IPS DF 4.7 (cell line): ENCODE results near the gene FAM13B.
"Not testable (repeated sequence)": the region's sequence is repeated elsewhere in the genome, so short reads cannot be mapped to it uniquely, and the experiment has no call there.

Experiments
- DNase-seq: peaks from one replicate; pipeline ENCODE4 v3.0.0-alpha.2; 2013; ENCODE audit warnings: low spot score; ENCODE audit errors: extremely low read depth

Gene FAM13B

DNA sequence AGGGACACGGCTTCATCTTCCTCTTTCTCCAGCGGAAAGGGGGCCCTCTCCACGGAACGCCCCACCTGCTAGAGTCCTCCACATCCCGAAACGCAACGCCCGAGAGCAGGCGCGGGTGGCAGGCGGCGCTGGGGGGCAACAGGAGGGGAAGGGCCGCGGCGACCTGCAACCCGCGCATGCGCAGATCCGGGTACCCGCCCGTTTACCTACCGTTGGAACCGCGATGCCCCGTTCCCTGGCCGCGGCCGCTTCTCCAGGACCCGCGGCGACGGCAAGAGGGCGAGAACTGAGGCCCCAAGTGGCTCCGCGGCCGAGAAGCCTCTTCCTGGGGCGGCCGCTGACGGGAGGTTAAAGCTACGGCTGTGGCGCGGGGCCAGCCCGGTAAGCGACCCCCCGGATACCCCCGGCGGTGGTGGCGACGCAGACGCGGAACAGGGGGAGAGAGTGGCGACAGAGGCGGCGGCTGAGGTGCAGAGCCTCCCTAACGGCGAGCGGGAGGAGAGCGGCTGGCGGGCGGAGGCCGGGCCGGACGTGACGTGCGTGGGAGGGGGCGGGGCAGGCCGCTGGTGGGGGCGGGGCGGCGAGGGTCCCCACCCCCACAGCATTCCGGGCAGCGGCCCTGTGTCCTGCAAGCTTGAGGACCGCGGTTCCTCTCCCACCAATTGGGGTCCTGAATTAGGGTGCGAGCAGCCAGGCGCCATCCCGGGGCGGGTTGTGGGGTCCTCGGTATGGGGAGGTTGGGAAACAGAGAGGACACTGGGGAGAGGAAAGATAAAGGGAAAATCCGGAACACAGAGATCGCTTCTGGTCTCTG lies at the start of gene FAM13B:
Gene FAM13B (minus strand): TSS at position 508 of the 814 bp plus-strand sequence. CDS start 13,968 bp downstream, outside the sequence.
- no peak for DNase-seq

DNA sequence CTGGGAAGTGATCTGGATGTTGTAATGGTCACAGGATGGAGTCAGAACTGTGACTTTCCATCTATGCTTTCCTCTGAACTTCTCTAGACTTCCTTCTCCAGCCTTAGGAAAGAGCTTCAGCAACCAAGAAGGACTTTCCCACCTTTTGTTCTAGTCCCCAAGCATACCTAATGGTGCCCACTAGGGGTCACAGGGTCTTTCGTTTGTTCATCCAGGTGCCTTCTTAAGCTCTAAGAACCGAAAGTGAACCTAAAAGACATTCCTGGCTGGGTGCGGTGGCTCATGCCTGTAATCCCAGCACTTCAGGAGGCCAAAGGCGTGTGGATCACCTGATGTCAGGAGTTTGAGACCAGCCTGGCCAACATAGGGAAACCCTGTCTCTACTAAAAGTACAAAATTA lies 49.2 kb upstream of the FAM13B start:
- DNase-seq: no peak

DNA sequence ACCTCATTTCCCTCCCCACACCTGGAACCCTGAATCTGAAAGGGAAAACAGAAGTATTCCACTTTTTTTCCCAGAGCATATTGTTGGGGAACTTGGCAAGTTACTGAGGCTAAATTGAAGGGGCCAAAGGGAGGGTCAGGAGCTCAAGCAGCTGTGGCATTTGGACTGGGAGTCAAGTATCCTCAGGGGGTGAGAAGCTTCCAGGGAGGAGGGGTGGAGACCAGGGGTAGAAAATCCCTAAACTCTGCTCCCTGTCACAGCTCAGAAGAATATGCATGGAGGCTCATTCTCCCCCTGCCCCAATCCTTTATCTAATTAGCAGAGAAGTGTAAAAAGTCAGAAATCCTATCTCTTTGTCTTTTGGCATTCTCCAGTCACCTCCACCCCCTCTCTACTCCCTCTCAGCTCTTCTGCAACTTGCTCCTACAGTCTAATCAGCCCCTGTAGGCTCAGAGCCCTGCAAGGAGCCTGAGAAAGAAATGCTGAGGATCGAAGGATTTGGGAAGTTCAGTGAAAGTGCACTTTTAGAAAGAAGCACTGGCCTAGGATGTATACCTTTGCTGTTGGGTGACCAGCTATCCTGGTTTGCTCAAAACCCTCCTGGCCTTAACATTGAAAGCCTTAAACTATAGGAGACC lies 45.2 kb upstream of the FAM13B start:
- DNase-seq: no peak

DNA sequence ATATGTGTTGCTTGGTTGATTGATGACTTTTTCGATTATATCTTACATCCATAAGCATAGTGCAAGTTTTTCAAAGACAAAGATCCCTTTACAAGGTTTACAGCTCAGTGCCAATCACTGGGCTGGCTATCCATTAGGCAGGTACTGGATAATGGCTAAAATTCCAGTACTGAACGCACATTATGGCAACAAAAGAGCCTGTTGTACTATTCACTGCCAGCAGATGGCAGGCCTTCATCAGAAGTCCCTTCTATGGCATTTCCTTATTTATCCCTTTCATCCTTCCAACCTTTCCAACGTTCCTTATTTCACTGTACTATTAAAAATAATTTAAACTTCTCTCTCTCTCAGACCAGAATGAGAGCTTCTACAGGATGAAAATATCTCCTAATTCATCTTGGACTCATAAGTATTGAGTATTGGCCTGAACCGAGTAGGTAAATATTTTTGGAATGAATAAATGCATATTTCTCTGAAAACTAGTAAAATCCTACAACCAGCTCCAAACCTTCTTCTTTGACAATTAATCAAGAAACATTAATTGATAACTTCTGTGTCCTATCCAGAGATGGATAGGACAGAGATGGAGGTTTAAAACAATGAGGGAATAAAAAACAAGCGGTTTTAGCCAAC lies 44.3 kb upstream of the FAM13B start:
- DNase-seq: no peak

DNA sequence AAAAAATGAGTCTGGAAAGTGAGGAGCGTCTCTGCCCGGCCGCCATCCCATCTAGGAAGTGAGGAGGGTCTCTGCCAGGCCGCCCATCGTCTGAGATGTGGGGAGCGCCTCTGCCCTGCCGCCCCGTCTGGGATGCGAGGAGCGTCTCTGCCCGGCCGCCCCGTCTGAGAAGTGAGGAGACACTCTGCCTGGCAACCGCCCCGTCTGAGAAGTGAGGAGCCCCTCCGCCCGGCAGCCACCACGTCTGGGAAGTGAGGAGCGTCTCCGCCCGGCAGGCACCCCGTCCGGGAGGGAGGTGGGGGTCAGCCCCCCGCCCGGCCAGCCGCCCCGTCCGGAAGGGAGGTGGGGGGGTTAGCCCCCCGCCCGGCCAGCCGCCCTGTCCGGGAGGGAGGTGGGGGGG lies 37.1 kb upstream of the FAM13B start:
- not testable (repeated sequence) for DNase-seq

DNA sequence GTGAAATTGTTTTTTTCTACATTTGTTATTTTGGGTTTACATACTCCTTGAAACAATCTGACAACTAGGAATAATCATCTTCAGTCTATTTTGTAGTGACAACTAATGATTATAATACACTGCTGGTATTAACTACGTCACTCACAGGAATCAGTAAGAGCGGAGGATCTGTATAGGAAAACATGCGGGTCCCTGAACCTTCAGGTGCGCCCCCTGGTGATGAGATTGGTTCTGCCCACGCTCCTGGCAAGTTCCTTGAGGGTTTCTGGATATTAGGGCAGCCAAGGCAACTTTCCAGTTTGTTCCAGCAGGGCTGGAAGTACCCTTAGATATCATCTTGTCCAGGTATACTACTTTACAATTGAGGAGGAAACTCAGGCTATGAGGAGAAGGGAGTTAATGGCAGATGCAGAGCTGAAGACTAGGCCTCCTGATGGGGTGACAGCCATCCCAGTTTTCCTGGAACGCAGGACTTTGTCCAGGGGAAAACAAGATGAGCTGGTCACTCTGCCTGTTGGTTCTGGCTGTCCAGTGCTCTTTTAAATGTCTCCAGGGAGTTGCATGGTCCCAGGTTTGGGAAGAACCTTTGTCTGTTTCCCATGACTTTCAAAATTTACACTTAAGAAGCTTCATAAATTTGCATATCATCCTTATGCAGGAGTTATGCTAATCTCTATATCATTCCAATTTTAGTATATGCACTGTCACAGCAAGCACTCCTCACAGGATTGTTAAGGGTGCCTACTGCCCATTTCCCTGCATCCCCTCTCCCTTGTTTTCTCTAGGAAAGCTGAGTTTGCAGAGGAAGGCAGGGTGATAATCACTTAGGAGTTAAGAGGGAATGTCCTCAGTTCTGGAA lies 36.1 kb upstream of the FAM13B start:
- no peak for DNase-seq

DNA sequence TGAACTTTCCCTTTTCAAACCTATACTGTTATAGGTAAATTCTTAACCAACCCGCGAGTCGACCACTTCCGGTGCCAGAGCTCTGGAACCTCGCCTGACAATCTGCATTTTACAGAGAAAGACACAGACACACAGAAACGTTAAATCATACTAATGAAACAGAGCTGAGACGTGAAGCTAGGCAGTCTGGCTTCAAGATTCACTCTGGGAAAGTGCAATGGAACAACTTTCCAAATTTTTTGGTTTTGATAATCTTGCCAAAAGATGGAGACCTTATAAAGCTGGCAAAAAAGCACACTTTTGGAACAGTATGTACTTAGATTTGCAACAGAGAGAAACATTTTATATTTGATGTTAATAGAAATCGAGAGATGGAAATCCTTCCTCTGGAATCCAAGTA lies 35.1 kb upstream of the FAM13B start:
- DNase-seq: no peak

DNA sequence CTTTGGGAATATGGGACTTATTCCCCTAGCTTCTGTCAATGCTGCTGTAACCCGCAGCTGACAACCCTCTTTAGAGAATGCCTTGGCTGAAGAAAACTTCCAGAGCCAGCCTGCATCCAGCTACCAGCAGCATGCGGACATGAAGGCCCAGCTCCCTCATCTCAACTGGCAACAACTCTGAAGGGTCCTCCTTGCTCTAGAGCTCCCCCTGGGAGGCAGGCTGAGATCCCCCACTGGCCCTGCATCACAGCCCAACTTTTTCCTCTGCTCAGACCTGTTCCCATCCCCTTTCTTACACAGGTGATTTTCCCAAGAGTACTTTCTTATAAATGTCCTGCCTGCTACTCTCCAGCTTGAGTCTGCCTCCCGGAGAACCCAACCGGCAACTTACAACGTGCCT lies 32.2 kb upstream of the FAM13B start:
- DNase-seq: no peak

DNA sequence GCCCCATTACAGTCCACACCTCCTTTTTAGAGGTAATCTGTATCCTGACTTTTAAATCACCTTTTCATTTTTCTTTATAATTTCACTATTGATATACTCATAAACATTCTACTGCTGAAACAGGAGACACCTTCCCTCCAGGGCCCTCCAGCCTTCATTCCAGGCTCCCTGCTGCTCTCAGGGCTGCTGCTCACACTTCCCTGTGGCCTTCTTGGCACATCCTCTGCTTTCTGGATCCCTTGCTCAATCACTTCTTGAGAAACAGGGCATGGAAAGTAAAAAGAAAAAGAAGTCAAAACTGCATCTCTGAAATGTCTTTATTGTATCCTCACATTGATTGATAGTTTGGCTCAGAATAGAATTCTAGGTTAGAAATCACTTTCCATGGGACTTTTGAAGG lies 31.6 kb upstream of the FAM13B start:
- DNase-seq: no peak

DNA sequence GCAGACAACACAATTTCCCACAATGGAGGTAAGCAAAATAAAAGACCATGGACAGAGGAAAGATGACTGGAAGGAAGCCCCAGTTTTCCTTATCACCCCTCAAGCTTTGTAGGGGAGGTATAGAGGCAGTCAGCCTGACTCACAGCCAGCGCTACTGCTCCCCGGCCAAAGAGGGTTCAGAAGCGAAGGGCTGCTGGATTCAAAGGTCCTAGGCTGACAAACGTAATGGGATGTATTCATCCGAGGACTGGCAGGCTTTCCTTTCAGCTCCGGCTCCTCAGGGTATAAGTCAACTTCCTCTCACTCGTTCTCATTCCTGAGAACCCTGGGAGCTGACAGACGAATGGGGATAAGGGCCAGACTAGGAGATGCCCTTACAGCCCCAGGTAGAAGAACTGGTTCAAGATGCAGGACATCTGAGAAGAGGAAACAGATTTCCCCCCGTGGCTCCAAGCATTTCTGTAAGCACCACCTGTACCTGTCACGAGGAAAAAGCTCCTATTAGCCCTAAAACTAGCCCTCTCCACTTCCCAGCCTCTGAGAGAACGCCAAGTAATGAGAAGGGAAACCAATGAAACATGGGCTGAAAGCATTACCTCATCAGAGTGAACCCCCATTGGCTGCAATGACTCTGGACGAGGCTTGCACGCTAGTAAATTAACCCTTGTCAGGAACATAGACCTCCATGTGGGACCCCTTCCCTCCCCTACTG lies 22.1 kb upstream of the FAM13B start:
- no peak for DNase-seq

DNA sequence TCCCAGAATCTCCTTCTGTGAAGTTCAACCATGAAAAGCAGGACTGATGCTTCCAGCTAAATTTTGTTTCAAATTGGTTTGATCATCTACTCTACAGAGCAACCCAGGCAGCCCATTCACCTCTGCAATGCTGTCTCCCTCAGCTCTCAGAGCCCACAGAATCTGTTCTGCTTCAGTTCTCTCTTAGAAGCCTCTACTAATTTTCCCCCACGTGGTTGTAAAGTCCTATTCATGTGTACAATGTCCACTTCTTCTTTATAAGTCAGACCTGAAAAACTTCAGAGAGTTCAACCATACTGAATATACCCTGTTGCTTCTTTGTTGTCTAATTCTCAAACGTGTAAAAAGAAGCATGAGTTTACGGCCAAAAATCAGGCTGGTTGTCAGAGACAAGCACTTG lies 21.3 kb upstream of the FAM13B start:
- DNase-seq: no peak

DNA sequence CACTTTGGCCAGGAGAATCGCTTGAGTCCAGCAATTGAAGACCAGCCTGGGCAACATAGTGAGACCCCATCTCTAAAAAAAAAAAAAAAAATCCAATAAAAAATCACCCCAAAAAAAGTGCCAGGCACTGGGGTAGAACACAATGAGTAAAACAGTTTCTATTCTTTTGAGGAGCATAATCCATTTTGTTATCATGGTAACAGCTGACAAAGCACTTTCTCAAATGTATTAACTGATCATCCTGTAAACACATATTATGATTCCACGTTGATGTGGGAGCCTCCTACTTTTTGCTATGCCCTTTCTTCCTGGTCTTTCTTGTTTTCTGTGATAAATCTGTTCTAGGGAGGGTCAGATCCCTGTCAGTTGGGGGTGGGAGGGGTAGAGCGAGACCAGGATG lies 20.7 kb upstream of the FAM13B start:
- no peak for DNase-seq

DNA sequence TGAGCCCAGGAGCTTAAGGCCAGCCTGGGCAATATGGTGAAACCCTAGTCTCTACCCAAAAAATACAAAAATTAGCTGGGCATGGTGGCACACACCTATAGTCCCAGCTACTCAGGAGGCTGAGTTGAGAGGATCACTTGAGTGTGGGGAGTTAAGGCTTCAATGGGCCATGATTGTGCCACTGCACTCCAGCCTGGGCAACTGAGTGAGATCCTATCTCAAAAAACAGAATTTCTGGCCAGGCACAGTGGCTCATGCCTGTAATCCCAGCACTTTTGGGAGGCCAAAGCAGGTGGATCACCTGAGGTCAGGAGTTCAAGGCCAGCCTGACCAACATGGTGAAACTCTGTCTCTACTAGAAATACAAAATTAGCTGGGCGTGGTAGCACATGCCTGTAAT lies 19.8 kb upstream of the FAM13B start:
- not testable (repeated sequence) for DNase-seq

DNA sequence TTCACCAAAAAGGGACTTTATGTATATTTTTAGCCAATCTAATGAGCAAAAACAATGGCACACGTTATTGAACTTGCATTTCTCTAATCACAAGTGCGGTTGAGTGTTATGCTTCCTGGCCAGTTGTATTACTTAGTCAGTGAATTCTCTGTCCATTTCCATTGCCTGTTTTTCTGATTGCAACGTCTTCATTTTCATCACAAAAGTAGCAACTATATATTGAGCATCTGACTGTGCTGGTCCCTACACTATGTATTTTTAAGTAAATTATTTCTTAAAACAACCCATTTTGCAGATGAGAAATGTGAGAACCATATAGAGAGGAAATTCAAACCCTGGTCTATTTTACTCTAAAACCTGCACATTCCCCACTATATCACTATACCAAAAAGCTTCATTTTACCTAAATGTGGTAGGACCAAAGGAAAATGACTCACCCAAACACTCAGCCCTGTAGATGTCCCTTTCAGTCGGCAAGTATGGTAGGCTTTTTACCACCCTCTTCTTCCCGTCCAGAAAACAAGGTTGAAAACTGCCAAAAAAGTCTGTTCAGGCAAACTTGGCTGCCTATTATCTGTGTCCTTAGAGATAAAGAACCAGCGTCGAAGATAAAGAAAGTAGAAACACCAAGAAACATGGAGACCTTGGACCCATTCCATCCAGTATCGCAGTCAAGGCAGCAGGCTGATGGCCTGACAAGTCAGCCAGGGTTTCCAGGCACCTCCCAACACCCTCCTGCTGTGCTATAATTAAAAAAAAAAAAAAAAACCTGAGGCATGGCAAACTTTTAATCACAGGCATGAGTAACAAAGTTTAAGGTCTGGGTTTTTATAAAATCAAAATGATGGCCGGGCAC lies 18.8 kb upstream of the FAM13B start:
- no peak for DNase-seq

DNA sequence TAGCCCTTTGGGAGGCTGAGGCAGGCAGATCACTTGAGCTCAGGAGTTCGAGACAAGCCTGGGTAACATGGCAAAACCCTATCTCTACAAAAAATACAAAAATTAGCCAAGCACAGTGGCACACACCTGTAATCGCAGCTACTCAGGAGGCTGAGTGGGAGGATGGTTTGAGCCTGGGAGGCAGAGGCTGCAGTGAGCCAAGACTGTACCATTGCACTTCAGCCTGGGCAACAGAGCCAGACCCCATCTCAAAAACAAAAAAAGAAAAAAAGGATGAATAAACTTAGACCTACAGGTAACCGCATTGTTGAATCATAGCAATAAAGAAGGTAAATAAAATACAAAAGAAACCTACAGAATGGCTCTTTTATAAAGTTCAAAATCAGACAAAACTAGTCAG lies 12.4 kb upstream of the FAM13B start:
- not testable (repeated sequence) for DNase-seq

DNA sequence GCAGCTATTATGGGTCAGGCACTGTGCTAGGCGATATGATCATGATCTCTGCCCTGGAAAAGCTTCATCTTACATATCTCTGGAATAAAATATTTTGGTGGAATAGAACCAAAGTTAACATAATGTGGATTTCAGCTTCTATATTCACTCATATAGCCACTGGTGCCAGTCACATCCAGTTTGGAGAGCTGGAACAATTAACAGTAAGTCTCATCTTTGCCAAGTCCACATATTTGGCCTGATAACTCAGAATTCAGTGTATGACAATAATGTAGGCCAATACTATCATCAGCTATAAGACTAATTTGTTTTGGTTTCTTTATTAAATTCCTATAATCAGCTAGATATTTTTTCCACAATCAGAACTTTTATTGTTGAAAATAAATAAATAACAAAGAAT lies 5.9 kb upstream of the FAM13B start:
- DNase-seq: no peak

DNA sequence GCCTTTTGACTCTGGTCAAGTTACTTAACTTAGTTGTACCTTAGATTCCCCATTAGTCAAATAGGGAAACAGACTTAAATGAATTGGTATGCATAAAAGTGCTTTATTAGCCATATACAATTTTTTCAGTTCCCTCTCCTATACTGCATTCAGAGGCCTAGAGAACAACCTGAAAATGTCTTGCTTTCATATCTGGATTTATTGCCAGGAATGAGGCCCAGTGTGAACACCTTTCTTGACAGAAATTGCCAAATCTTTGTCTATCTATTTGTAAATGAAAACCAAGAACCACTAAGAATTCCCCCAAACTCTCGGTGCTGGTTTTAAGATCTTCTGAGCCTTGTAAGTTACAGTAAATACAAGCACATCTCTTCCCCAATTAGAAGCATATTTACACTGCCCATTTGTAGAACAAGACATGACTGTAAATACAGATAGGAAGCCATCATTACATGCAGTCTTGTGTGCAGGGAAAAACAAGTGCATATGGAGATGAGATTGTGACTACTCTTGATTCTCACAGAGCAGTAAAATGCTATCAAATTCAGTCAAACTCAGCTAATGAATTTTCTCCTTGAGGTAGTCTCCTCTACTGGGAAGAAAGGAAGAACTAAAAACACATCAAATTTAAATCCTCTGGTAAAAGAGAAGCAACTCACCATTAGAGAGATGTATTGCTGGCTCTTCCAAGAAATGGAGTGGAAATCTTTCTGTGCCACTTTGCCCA lies 5.2 kb upstream of the FAM13B start:
- no peak for DNase-seq

DNA sequence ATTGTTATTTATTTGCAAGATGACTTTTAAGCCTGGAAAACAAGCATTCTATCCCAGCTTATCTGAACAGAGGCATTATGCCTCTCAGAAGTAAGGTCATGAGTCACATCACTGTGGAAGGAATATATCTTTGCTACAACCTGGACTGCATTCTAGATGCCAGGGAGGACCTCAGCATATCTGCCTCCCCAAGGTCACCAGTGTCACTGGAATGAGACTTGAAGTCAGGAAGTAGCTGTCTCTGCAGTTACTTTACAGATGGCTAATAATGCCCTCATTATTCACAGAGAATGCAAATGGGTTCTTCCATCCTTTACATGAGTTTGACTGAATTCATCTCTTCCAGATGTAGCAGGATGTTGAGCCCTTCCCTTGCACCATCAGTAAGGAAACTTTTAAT lies 4.4 kb upstream of the FAM13B start:
- DNase-seq: no peak
